GM12878 (cell line): ENCODE results near the gene EDC4. TPM values are rescaled to one million over a fixed set of nuclear protein-coding genes. Genes with fewer than 3 reads are reported as not detected.

Source experiments
- ATAC-seq: fragments of 200-7000 bp; cut with Tn5 transposase; 3 replicates; pipeline ENCODE4 v1.9.1; 2020; ENCODE audit warnings: mild to moderate bottlenecking, moderate library complexity
- BruUV-seq: library from RNA; stranded (reverse); fragments of 400-500 nt; replicated peaks from 2 replicates; lab custom pipeline; 2021; lab: Mats Ljungman, UMichigan
- CTCF ChIA-PET: fragments of 300-600 bp; sonication (Branson Sonifier 250); formaldehyde crosslinking; extraction: SDS; loops from one replicate; lab custom pipeline; 2021; ENCODE audit warnings: inconsistent platforms; lab: Yijun Ruan, JAX
- POLR2A ChIA-PET: fragments of 350-600 bp; formaldehyde crosslinking; extraction: SDS; loops from one replicate; lab custom pipeline; 2021; ENCODE audit warnings: inconsistent platforms; lab: Charles Lee
- RAD21 ChIA-PET: fragments of 300-600 bp; sonication (Branson Sonifier 250); formaldehyde crosslinking; loops from one replicate; lab custom pipeline; 2023; ENCODE audit warnings: antibody characterized with exemption; ENCODE audit not compliant: unreplicated experiment; lab: Charles Lee
- SMC1A ChIA-PET: fragments of 300-600 bp; sonication (Branson Sonifier 250); formaldehyde crosslinking; loops from one replicate; lab custom pipeline; 2023; ENCODE audit not compliant: unreplicated experiment, uncharacterized antibody; lab: Charles Lee
- DNase-seq: peaks from one replicate; pipeline ENCODE4 v3.0.0-alpha.2; 2011; ENCODE audit warnings: low read depth, low spot score
- FAIRE-seq: peaks from 3 replicates; lab custom pipeline; 2011; peaks lifted over from hg19 to GRCh38; lab: Jason Lieb, UNC
- H2AFZ ChIP-seq: 2 replicates; pipeline ENCODE4 v1.6.0; 2011; ENCODE audit warnings: low read depth, low read length, control low read depth; ENCODE audit not compliant: control insufficient read depth
- H3K27ac ChIP-seq: 2 replicates; pipeline ENCODE4 v1.5.1; 2011; ENCODE audit warnings: control low read depth; ENCODE audit not compliant: control insufficient read depth, insufficient read depth
- H3K27me3 ChIP-seq, 2 experiments: replicated peaks in 1 of 2; 2 replicates each; pipeline versions ENCODE4 v1.6.0 to v1.6.1; 2011; ENCODE audit warnings: low read length in 1 of 2; ENCODE audit not compliant: control insufficient read depth in 2 of 2, insufficient read depth in 2 of 2
- H3K36me3 ChIP-seq, 2 experiments: 2 replicates each; pipeline ENCODE4 v1.5.1; 2011; ENCODE audit warnings: low read length in 1 of 2; ENCODE audit not compliant: control insufficient read depth in 2 of 2, insufficient read depth in 2 of 2
- H3K4me1 ChIP-seq: 2 replicates; pipeline ENCODE4 v1.6.1; 2011; ENCODE audit warnings: mild to moderate bottlenecking, low read length, moderate library complexity, mixed read lengths; ENCODE audit not compliant: control insufficient read depth, insufficient read depth
- H3K4me2 ChIP-seq: 2 replicates; pipeline ENCODE4 v1.6.0; 2011; ENCODE audit warnings: control low read depth; ENCODE audit not compliant: control insufficient read depth, insufficient read depth
- H3K4me3 ChIP-seq: fragments of 200-600 bp; sonication (generic); 2 replicates; pipeline ENCODE4 v1.5.1; 2016
- H3K79me2 ChIP-seq: 2 replicates; pipeline ENCODE4 v1.6.0; 2011; ENCODE audit warnings: low read length; ENCODE audit not compliant: control insufficient read depth, insufficient read depth
- H3K9ac ChIP-seq: 2 replicates; pipeline ENCODE4 v1.8.0; 2011; ENCODE audit warnings: low read length, control low read depth, mixed read lengths; ENCODE audit not compliant: control insufficient read depth, insufficient read depth
- H3K9me3 ChIP-seq: replicated peaks from 3 replicates; pipeline ENCODE4 v1.5.1; 2011; ENCODE audit warnings: mild to moderate bottlenecking, low read length; ENCODE audit not compliant: control insufficient read depth, insufficient read depth
- H4K20me1 ChIP-seq: 2 replicates; pipeline ENCODE4 v1.6.0; 2011; ENCODE audit not compliant: control insufficient read depth, insufficient read depth
- BHLHE40 ChIP-seq, 2 experiments: fragments of 450-650 bp in 1 of 2; IDR thresholded peaks; 2 replicates each; pipeline ENCODE4 v1.6.1; 2011 to 2017; ENCODE audit warnings: low read depth in 2 of 2, borderline replicate concordance in 1 of 2, improper control_type of control experiment in 1 of 2, low read length in 1 of 2, mild to moderate bottlenecking in 1 of 2
- FOS ChIP-seq: IDR thresholded peaks from 3 replicates; pipeline ENCODE4 v1.6.1; 2011; ENCODE audit warnings: borderline replicate concordance; ENCODE audit not compliant: insufficient read length; ENCODE audit errors: extremely low read depth
- FOXM1 ChIP-seq: IDR thresholded peaks from 2 replicates; pipeline ENCODE4 v1.6.1; 2012; ENCODE audit warnings: low read depth, mild to moderate bottlenecking, inconsistent platforms, low read length, moderate library complexity
- MYB ChIP-seq: fragments of 150-350 bp; IDR thresholded peaks from 2 replicates; pipeline ENCODE4 v1.6.1; 2014; ENCODE audit warnings: mild to moderate bottlenecking, low read depth, low read length, borderline replicate concordance
- POLR2A ChIP-seq: IDR thresholded peaks from 2 replicates; pipeline ENCODE4 v1.6.1; 2011; ENCODE audit warnings: low read depth, mild to moderate bottlenecking, low read length
- RBBP5 ChIP-seq: fragments of 200-600 bp; sonication (generic); conservative IDR thresholded peaks from 2 replicates; pipeline ENCODE4 v1.6.1; 2016
- SREBF1 ChIP-seq: IDR thresholded peaks from 2 replicates; pipeline ENCODE4 v1.6.1; 2012; ENCODE audit warnings: mild to moderate bottlenecking, low read length
- SUZ12 ChIP-seq: fragments of 200-600 bp; sonication (generic); IDR thresholded peaks from one replicate; pipeline ENCODE4 v1.6.1; 2018; ENCODE audit warnings: antibody characterized with exemption, mild to moderate bottlenecking; ENCODE audit not compliant: unreplicated experiment
- YBX1 ChIP-seq: fragments of 450-650 bp; IDR thresholded peaks from 2 replicates; pipeline ENCODE4 v1.6.1; 2016; ENCODE audit warnings: antibody characterized with exemption
- ZBED1 ChIP-seq: IDR thresholded peaks from 2 replicates; pipeline ENCODE4 v1.6.1; 2016; ENCODE audit warnings: borderline replicate concordance
- WGBS: methylation state at CpG from one replicate; pipeline ENCODE4 v1.1.6; 2016; ENCODE audit warnings: low lambda C conversion rate; ENCODE audit not compliant: insufficient replicate concordance, insufficient coverage; ENCODE audit errors: missing lambda C conversion rate; 5-methylcytosine and 5-hydroxymethylcytosine counted together
- in situ Hi-C: fragments of 300-500 bp; cut with MboI; formaldehyde crosslinking; loops from 9 replicates; pipeline ENCODE4 v1.14.3; 2018; ENCODE audit warnings: mixed read lengths
- intact Hi-C: fragments of 100-400 bp; cut with micrococcal nuclease; formaldehyde crosslinking; loops from one replicate; pipeline ENCODE4 v1.14.2; 2022; ENCODE audit not compliant: unreplicated experiment
- polyA plus RNA-seq, 11 experiments: library from polyadenylated mRNA; depleted of rRNA in 4 of 11; unstranded in 6 of 11; stranded (reverse) in 5 of 11; fragments of >200 nt; fragmentation: Nextera tagmentation in 4 of 11; fragmentation: Illumina TruSeq in 1 of 11; extraction: Ambion mirVana in 4 of 11; extraction: Trizol in 1 of 11; gene quantifications; 1 replicate in 1 of 11; 2 replicates in 10 of 11; pipeline versions ENCODE4 v1.2.1 to v1.2.3, GENCODE V29; 2011 to 2016; ENCODE audit warnings: inconsistent platforms in 2 of 11, missing spikeins in 2 of 11, low read depth in 1 of 11
- total RNA-seq, 4 experiments: library from RNA; depleted of rRNA in 3 of 4; stranded (reverse); fragments of >200 nt in 3 of 4; fragmentation: Illumina TruSeq in 1 of 4; extraction: Trizol in 1 of 4; gene quantifications; 2 replicates each; pipeline versions ENCODE4 v1.2.1 to v1.2.3, GENCODE V29; 2013 to 2021
- TF ChIP-seq, protein P1 (sequence below): fragments of 150-350 bp; IDR thresholded peaks from 2 replicates; pipeline ENCODE4 v1.6.1; 2014; ENCODE audit warnings: mild to moderate bottlenecking, low read depth, low read length
- TF ChIP-seq, protein P2 (sequence below): fragments of 450-650 bp; IDR thresholded peaks from 2 replicates; pipeline ENCODE4 v1.6.1; 2017; ENCODE audit warnings: borderline replicate concordance
- TF ChIP-seq, protein P3 (sequence below): fragments of 450-650 bp; IDR thresholded peaks from 2 replicates; pipeline ENCODE4 v1.6.1; 2017; ENCODE audit warnings: antibody characterized with exemption, mild to moderate bottlenecking, moderate library complexity
- TF ChIP-seq, protein P4 (sequence below): fragments of 450-650 bp; IDR thresholded peaks from 2 replicates; pipeline ENCODE4 v1.6.1; 2017; ENCODE audit warnings: low read depth, mild to moderate bottlenecking, moderate library complexity
- TF ChIP-seq, protein P5 (sequence below): fragments of 450-650 bp; IDR thresholded peaks from 2 replicates; pipeline ENCODE4 v1.6.1; 2017; ENCODE audit warnings: mild to moderate bottlenecking, low read depth, inconsistent platforms; ENCODE audit not compliant: poor library complexity, severe bottlenecking

The EDC4 gene
- total and polyA plus RNA-seq, 10 of the 15 experiments (the other 5 are each of a cell fraction or from before 2014, with no cell fraction given): 1.2 to 86.0 (median 53.4) TPM

DNA sequence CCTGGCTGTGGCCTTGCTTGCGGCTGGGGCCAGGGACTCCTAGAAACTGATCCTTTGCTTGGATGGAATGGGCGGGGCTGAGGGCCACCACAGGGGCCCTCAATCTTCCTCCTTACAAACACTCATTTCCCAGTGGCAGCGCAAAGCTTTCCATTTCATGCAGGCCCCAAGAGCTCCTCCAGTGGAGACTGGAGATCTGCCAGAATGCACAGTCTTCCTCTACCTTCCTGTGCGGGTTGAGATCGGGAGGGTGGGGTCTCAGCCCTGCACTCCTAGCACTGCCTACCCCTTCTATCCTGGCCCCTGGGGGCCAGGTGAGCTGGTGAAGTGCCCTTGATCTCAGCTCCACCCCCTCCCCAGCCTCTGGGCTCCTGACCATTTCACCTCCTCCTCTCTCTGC lies 13.5 kb downstream of the EDC4 start:
- no peak overlapping the region for H3K4me3 ChIP-seq
- H3K9ac ChIP-seq: no peak overlapping the region
- no peak for DNase-seq
- no peak for ATAC-seq
- 94% methylated on average over 5 of the region's 5 CpGs for WGBS
- intact Hi-C loops (no loop called here), in situ Hi-C loops (no loop called here)
- H3K4me1 ChIP-seq: no peaks in the 10 kb centered on the region
- no TSS peak for BruUV-seq
- H3K27ac ChIP-seq: no peak overlapping the region
- no peak overlapping the region for H3K4me2 ChIP-seq
- FAIRE-seq: no peak
- ChIA-PET POLR2A (no interaction called here), SMC1A (interaction anchor here (1.0 kb wide), 1 partner anchor 28 kb away, joined by 3 read pairs; no protein-coding TSS in a partner anchor), RAD21 (interaction anchor here (1.0 to 1.1 kb wide), 2 partner anchors 11 to 231 kb away, joined by 3 read pairs; no protein-coding TSS in a partner anchor), CTCF (interaction anchor here (1.1 to 5.6 kb wide), 3 partner anchors 12 to 155 kb away, joined by 4 to 39 read pairs (median 5); partner anchors contain the start of gene EDC4)
- no peaks in the 10 kb centered on the region for H4K20me1 ChIP-seq
- H2AFZ ChIP-seq: no peak overlapping the region
- peaks cover 9 to 27% of the 10 kb centered on the region in 2 experiments; a peak in 3 of 4 replicates for H3K36me3 ChIP-seq
- H3K79me2 ChIP-seq: no peaks in the 10 kb centered on the region
- no peaks in the 10 kb centered on the region for H3K27me3 ChIP-seq
- no peaks in the 10 kb centered on the region for H3K9me3 ChIP-seq
- TF ChIP-seq, protein P1, sequence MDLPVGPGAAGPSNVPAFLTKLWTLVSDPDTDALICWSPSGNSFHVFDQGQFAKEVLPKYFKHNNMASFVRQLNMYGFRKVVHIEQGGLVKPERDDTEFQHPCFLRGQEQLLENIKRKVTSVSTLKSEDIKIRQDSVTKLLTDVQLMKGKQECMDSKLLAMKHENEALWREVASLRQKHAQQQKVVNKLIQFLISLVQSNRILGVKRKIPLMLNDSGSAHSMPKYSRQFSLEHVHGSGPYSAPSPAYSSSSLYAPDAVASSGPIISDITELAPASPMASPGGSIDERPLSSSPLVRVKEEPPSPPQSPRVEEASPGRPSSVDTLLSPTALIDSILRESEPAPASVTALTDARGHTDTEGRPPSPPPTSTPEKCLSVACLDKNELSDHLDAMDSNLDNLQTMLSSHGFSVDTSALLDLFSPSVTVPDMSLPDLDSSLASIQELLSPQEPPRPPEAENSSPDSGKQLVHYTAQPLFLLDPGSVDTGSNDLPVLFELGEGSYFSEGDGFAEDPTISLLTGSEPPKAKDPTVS: no peak
- TF ChIP-seq, protein P2, sequence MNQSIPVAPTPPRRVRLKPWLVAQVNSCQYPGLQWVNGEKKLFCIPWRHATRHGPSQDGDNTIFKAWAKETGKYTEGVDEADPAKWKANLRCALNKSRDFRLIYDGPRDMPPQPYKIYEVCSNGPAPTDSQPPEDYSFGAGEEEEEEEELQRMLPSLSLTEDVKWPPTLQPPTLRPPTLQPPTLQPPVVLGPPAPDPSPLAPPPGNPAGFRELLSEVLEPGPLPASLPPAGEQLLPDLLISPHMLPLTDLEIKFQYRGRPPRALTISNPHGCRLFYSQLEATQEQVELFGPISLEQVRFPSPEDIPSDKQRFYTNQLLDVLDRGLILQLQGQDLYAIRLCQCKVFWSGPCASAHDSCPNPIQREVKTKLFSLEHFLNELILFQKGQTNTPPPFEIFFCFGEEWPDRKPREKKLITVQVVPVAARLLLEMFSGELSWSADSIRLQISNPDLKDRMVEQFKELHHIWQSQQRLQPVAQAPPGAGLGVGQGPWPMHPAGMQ: no peak
- TF ChIP-seq, protein P3, sequence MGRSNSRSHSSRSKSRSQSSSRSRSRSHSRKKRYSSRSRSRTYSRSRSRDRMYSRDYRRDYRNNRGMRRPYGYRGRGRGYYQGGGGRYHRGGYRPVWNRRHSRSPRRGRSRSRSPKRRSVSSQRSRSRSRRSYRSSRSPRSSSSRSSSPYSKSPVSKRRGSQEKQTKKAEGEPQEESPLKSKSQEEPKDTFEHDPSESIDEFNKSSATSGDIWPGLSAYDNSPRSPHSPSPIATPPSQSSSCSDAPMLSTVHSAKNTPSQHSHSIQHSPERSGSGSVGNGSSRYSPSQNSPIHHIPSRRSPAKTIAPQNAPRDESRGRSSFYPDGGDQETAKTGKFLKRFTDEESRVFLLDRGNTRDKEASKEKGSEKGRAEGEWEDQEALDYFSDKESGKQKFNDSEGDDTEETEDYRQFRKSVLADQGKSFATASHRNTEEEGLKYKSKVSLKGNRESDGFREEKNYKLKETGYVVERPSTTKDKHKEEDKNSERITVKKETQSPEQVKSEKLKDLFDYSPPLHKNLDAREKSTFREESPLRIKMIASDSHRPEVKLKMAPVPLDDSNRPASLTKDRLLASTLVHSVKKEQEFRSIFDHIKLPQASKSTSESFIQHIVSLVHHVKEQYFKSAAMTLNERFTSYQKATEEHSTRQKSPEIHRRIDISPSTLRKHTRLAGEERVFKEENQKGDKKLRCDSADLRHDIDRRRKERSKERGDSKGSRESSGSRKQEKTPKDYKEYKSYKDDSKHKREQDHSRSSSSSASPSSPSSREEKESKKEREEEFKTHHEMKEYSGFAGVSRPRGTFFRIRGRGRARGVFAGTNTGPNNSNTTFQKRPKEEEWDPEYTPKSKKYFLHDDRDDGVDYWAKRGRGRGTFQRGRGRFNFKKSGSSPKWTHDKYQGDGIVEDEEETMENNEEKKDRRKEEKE: no peak
- TF ChIP-seq POLR2A (no peak), YBX1 (no peak), SREBF1 (no peak), MYB (no peak), BHLHE40 (IDR thresholded peaks at IDR 0.05; ENCODE audit: borderline replicate concordance in 1 of 2, low read depth in 2 of 2, low read length in 1 of 2) (no peak), FOXM1 (no peak), FOS (no peak), RBBP5 (no peak), ZBED1 (no peak), SUZ12 (no peak)
- TF ChIP-seq, protein P4, sequence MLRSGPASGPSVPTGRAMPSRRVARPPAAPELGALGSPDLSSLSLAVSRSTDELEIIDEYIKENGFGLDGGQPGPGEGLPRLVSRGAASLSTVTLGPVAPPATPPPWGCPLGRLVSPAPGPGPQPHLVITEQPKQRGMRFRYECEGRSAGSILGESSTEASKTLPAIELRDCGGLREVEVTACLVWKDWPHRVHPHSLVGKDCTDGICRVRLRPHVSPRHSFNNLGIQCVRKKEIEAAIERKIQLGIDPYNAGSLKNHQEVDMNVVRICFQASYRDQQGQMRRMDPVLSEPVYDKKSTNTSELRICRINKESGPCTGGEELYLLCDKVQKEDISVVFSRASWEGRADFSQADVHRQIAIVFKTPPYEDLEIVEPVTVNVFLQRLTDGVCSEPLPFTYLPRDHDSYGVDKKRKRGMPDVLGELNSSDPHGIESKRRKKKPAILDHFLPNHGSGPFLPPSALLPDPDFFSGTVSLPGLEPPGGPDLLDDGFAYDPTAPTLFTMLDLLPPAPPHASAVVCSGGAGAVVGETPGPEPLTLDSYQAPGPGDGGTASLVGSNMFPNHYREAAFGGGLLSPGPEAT: no peak
- TF ChIP-seq, protein P5, sequence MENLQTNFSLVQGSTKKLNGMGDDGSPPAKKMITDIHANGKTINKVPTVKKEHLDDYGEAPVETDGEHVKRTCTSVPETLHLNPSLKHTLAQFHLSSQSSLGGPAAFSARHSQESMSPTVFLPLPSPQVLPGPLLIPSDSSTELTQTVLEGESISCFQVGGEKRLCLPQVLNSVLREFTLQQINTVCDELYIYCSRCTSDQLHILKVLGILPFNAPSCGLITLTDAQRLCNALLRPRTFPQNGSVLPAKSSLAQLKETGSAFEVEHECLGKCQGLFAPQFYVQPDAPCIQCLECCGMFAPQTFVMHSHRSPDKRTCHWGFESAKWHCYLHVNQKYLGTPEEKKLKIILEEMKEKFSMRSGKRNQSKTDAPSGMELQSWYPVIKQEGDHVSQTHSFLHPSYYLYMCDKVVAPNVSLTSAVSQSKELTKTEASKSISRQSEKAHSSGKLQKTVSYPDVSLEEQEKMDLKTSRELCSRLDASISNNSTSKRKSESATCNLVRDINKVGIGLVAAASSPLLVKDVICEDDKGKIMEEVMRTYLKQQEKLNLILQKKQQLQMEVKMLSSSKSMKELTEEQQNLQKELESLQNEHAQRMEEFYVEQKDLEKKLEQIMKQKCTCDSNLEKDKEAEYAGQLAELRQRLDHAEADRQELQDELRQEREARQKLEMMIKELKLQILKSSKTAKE: no peak
